ENCODE data around the gene SLC5A3. TPM values are rescaled to one million over a fixed set of nuclear protein-coding genes. Genes with fewer than 3 reads are reported as not detected.
A peak's percentile ranks its signal among the peaks of the same experiment; 100 is the strongest.

The SLC5A3 gene
- total RNA-seq, 2 donors from 2014 or later, result 8.2 to 44.0 TPM

GRCh38 chr21:34091607-34092006 is 18.2 kb downstream of the SLC5A3 start:
- intact Hi-C loops (cut with DNase I), result no loop called here
- peaks cover 7% of the 10 kb centered on the region for H3K4me1 ChIP-seq (replicated peaks)
- DNase-seq (ENCODE audit: low spot score), result no peak
- H3K27me3 ChIP-seq (replicated peaks; ENCODE audit: insufficient read depth), result no peaks in the 10 kb centered on the region
- 97% methylated on average over 2 of the region's 2 CpGs for WGBS
- H3K27ac ChIP-seq, result no peak overlapping the region
- no peaks in the 10 kb centered on the region for H3K9me3 ChIP-seq
- no peaks in the 10 kb centered on the region for H3K36me3 ChIP-seq
- TF ChIP-seq CTCF (IDR thresholded peaks at IDR 0.05) (peak in 1 of 4 experiments; percentile 20), POLR2A (IDR thresholded peaks at IDR 0.05) (no peak)
- H3K4me3 ChIP-seq, result no peak overlapping the region

- no peak for TF ChIP-seq POLR2AphosphoS5 (IDR thresholded peaks at IDR 0.05)
- TF ChIP-seq CTCF (IDR thresholded peaks at IDR 0.05), result no peak
- no peak for TF ChIP-seq POLR2A (IDR thresholded peaks at IDR 0.05)
- no peak for DNase-seq (ENCODE audit: low spot score)
- intact Hi-C loops (cut with DNase I), result no loop called here
- H3K27ac ChIP-seq, result no peak overlapping the region
- no peaks in the 10 kb centered on the region for H3K36me3 ChIP-seq
- 35% methylated on average over 6 of the region's 6 CpGs for WGBS
- peaks cover 7% of the 10 kb centered on the region for H3K4me1 ChIP-seq (replicated peaks)
- no peak overlapping the region for H3K4me3 ChIP-seq
- no peaks in the 10 kb centered on the region for H3K9me3 ChIP-seq
- no peaks in the 10 kb centered on the region for H3K27me3 ChIP-seq (replicated peaks; ENCODE audit: insufficient read depth)
Observed at GRCh38 chr21:34092262-34092921, 19.0 kb downstream of the SLC5A3 start.

- intact Hi-C loops (cut with DNase I), result no loop called here
- TF ChIP-seq CTCF (IDR thresholded peaks at IDR 0.05), result no peak
- TF ChIP-seq POLR2AphosphoS5 (IDR thresholded peaks at IDR 0.05), result no peak
- no peak for DNase-seq (ENCODE audit: low spot score)
- Histone ChIP-seq H3K36me3 (no peaks in the 10 kb centered on the region), H3K27ac (no peak overlapping the region), H3K4me3 (no peak overlapping the region), H3K27me3 (replicated peaks; ENCODE audit: insufficient read depth) (no peaks in the 10 kb centered on the region), H3K4me1 (replicated peaks) (peaks cover 7% of the 10 kb centered on the region), H3K9me3 (no peaks in the 10 kb centered on the region)
- WGBS, result 86% methylated on average over 3 of the region's 3 CpGs
Observed at GRCh38 chr21:34093083-34093482, 19.7 kb downstream of the SLC5A3 start.

GRCh38 chr21:34094949-34095348 is 21.6 kb downstream of the SLC5A3 start:
- Histone ChIP-seq H3K9me3 (no peaks in the 10 kb centered on the region), H3K27ac (no peak overlapping the region), H3K36me3 (no peaks in the 10 kb centered on the region), H3K27me3 (replicated peaks; ENCODE audit: insufficient read depth) (no peaks in the 10 kb centered on the region), H3K4me3 (no peak overlapping the region), H3K4me1 (replicated peaks) (peaks cover 7% of the 10 kb centered on the region)
- intact Hi-C loops (cut with DNase I), result no loop called here
- TF ChIP-seq CTCF (IDR thresholded peaks at IDR 0.05) (no peak), POLR2AphosphoS5 (IDR thresholded peaks at IDR 0.05) (no peak), POLR2A (IDR thresholded peaks at IDR 0.05) (no peak)
- 85% methylated on average over 7 of the region's 7 CpGs for WGBS
- DNase-seq (ENCODE audit: low spot score), result no peak

GRCh38 chr21:34097442-34097841 is 24.1 kb downstream of the SLC5A3 start:
- Histone ChIP-seq H3K4me1 (replicated peaks) (peaks cover 5% of the 10 kb centered on the region), H3K27ac (no peak overlapping the region), H3K9me3 (no peaks in the 10 kb centered on the region), H3K36me3 (no peaks in the 10 kb centered on the region), H3K4me3 (no peak overlapping the region), H3K27me3 (replicated peaks; ENCODE audit: insufficient read depth) (no peaks in the 10 kb centered on the region)
- no peak for DNase-seq (ENCODE audit: low spot score)
- intact Hi-C loops (cut with DNase I), result no loop called here
- TF ChIP-seq POLR2A (IDR thresholded peaks at IDR 0.05) (no peak), POLR2AphosphoS5 (IDR thresholded peaks at IDR 0.05) (no peak), CTCF (IDR thresholded peaks at IDR 0.05) (no peak)
- 85% methylated on average over 2 of the region's 2 CpGs for WGBS

All from prostate gland (tissue), 2 donors.